GM10266 (cell line): ENCODE measurements around the gene ASPRV1.
A peak's percentile ranks its signal among the peaks of the same experiment; 100 is the strongest.

Experiments used
- DNase-seq: peaks from one replicate; pipeline ENCODE4 v3.0.0; 2012; ENCODE audit errors: extremely low spot score
- CTCF ChIP-seq: IDR thresholded peaks from 2 replicates; pipeline ENCODE4 v1.5.1; 2012; ENCODE audit warnings: mild to moderate bottlenecking, low read depth; ENCODE audit not compliant: control insufficient read depth, insufficient read depth; ENCODE audit errors: missing control alignments

Gene ASPRV1

GRCh38 chr2:69950241-69950640 lies 11.2 kb downstream of the ASPRV1 start:
- no peak for DNase-seq
- TF ChIP-seq CTCF, result no peak

GRCh38 chr2:69948963-69949645 lies 12.3 kb downstream of the ASPRV1 start:
- no peak for DNase-seq
- no peak for TF ChIP-seq CTCF

GRCh38 chr2:69948032-69948962 lies 13.1 kb downstream of the ASPRV1 start:
- TF ChIP-seq CTCF, result no peak
- DNase-seq, result no peak

GRCh38 chr2:69947325-69947931 lies 14.0 kb downstream of the ASPRV1 start:
- TF ChIP-seq CTCF, result no peak
- DNase-seq, result no peak

- DNase-seq, result peak; percentile 71
- no peak for TF ChIP-seq CTCF
Observed at GRCh38 chr2:69946351-69947324, 14.8 kb downstream of the ASPRV1 start.

GRCh38 chr2:69945941-69946340 lies 15.5 kb downstream of the ASPRV1 start:
- no peak for DNase-seq
- no peak for TF ChIP-seq CTCF
